H1 (cell line): ENCODE results near the gene DOP1B. TPM values are rescaled to one million over a fixed set of nuclear protein-coding genes. Genes with fewer than 3 reads are reported as not detected.

Experiments
- CTCF ChIA-PET: fragments of 300-600 bp; sonication (Branson Sonifier 250); formaldehyde crosslinking; loops from one replicate; lab custom pipeline; 2021; ENCODE audit not compliant: partially characterized antibody; lab: Charles Lee
- POLR2A ChIA-PET: fragments of 300-600 bp; sonication (Branson Sonifier 250); formaldehyde crosslinking; loops from one replicate; lab custom pipeline; 2021; ENCODE audit warnings: inconsistent platforms; ENCODE audit not compliant: partially characterized antibody; lab: Charles Lee
- DNase-seq, 2 experiments: peaks; one replicate each; pipeline versions ENCODE4 v3.0.0 to v3.0.0-alpha.2; 2010 to 2022; ENCODE audit warnings: low spot score in 2 of 2, low read depth in 1 of 2, mixed read lengths in 1 of 2
- FAIRE-seq: peaks from 2 replicates; lab custom pipeline; 2011; peaks lifted over from hg19 to GRCh38; lab: Jason Lieb, UNC
- H2AFZ ChIP-seq: 2 replicates; pipeline ENCODE4 v1.8.1; 2012; ENCODE audit warnings: low read length, inconsistent platforms
- H2AK5ac ChIP-seq: 2 replicates; pipeline ENCODE4 v1.6.1; 2013; ENCODE audit warnings: low read depth, low read length
- H2BK120ac ChIP-seq: replicated peaks from 2 replicates; pipeline ENCODE3; 2013; ENCODE audit warnings: low read depth, low read length, inconsistent platforms
- H2BK12ac ChIP-seq: 2 replicates; pipeline ENCODE4 v1.6.1; 2013; ENCODE audit warnings: low read depth, low read length
- H2BK15ac ChIP-seq: 2 replicates; pipeline ENCODE4 v1.6.1; 2013; ENCODE audit warnings: low read length
- H2BK20ac ChIP-seq: 2 replicates; pipeline ENCODE4 v1.6.1; 2013; ENCODE audit warnings: low read length
- H2BK5ac ChIP-seq: 2 replicates; pipeline ENCODE4 v1.6.1; 2013; ENCODE audit warnings: low read depth, low read length
- H3K14ac ChIP-seq: 2 replicates; pipeline ENCODE4 v1.6.1; 2013; ENCODE audit warnings: inconsistent platforms; ENCODE audit not compliant: insufficient read length
- H3K18ac ChIP-seq: 2 replicates; pipeline ENCODE4 v1.6.1; 2013; ENCODE audit warnings: low read length; ENCODE audit errors: extremely low read depth
- H3K23ac ChIP-seq: 2 replicates; pipeline ENCODE4 v1.6.1; 2013; ENCODE audit warnings: inconsistent platforms; ENCODE audit not compliant: insufficient read length
- H3K23me2 ChIP-seq: 2 replicates; pipeline ENCODE4 v1.6.1; 2013; ENCODE audit warnings: low read depth, low read length
- H3K27ac ChIP-seq: 2 replicates; pipeline ENCODE4 v1.6.1; 2011; ENCODE audit warnings: low read depth, low read length, inconsistent platforms
- H3K27me3 ChIP-seq, 4 experiments: replicated peaks in 1 of 4; 1 replicate in 1 of 4; 2 replicates in 3 of 4; pipeline versions ENCODE4 v1.6.1 to v1.8.1; 2011 to 2013; ENCODE audit warnings: low read length in 3 of 4, mild to moderate bottlenecking in 3 of 4, inconsistent platforms in 2 of 4, mixed read lengths in 2 of 4, moderate library complexity in 1 of 4; ENCODE audit not compliant: control insufficient read depth in 3 of 4, insufficient read depth in 3 of 4; ENCODE audit errors: extremely low read depth in 1 of 4
- H3K36me3 ChIP-seq, 4 experiments: 2 replicates each; pipeline versions ENCODE4 v1.6.1 to v1.8.1; 2011 to 2013; ENCODE audit warnings: mild to moderate bottlenecking in 4 of 4, low read length in 3 of 4, moderate library complexity in 2 of 4, control low read depth in 1 of 4, inconsistent platforms in 1 of 4; ENCODE audit not compliant: insufficient read depth in 4 of 4, control insufficient read depth in 2 of 4
- H3K4ac ChIP-seq: replicated peaks from 2 replicates; pipeline ENCODE3; 2013; ENCODE audit warnings: low read length, low read depth, mixed read lengths, inconsistent platforms; ENCODE audit not compliant: insufficient read length
- H3K4me1 ChIP-seq, 4 experiments: replicated peaks in 1 of 4; 1 replicate in 1 of 4; 2 replicates in 3 of 4; pipeline versions ENCODE4 v1.6.1 to v1.8.1; 2011 to 2013; ENCODE audit warnings: low read length in 3 of 4, inconsistent platforms in 2 of 4, mixed read lengths in 1 of 4; ENCODE audit not compliant: insufficient read depth in 4 of 4, control insufficient read depth in 3 of 4
- H3K4me2 ChIP-seq, 2 experiments: 2 replicates each; pipeline versions ENCODE4 v1.6.1 to v1.8.1; 2011 to 2013; ENCODE audit warnings: low read depth in 2 of 2, low read length in 2 of 2, control low read depth in 1 of 2, inconsistent platforms in 1 of 2, mild to moderate bottlenecking in 1 of 2; ENCODE audit not compliant: insufficient read depth in 1 of 2
- H3K4me3 ChIP-seq, 4 experiments: fragments of 200-600, 300-600 bp in 1 of 4; sonication (generic), shearing (Covaris generic), sonication (Bioruptor Twin) in 1 of 4; 2 replicates each; pipeline versions ENCODE4 v1.5.1 to v1.8.1; 2011 to 2016; ENCODE audit warnings: low read length in 4 of 4, low read depth in 3 of 4, control low read depth in 2 of 4, inconsistent platforms in 2 of 4, mild to moderate bottlenecking in 2 of 4, mixed read lengths in 1 of 4, moderate library complexity in 1 of 4; ENCODE audit not compliant: insufficient read depth in 2 of 4; ENCODE audit errors: extremely low read depth in 1 of 4
- H3K56ac ChIP-seq: replicated peaks from 2 replicates; pipeline ENCODE3; 2013; ENCODE audit warnings: low read depth, mild to moderate bottlenecking, mixed read lengths, low read length, inconsistent platforms; ENCODE audit not compliant: insufficient read length
- H3K79me1 ChIP-seq: 2 replicates; pipeline ENCODE4 v1.6.1; 2013; ENCODE audit warnings: low read depth, low read length, control low read depth
- H3K79me2 ChIP-seq, 2 experiments: 2 replicates each; pipeline versions ENCODE4 v1.6.1 to v1.8.1; 2012 to 2013; ENCODE audit warnings: low read length in 2 of 2, mild to moderate bottlenecking in 2 of 2, inconsistent platforms in 1 of 2; ENCODE audit not compliant: insufficient read depth in 2 of 2, control insufficient read depth in 1 of 2
- H3K9ac ChIP-seq, 4 experiments: replicated peaks in 1 of 4; 1 replicate in 1 of 4; 2 replicates in 3 of 4; pipeline versions ENCODE4 v1.6.1 to v1.8.1; 2011 to 2013; ENCODE audit warnings: low read depth in 3 of 4, low read length in 3 of 4, control low read depth in 2 of 4, mild to moderate bottlenecking in 2 of 4, moderate library complexity in 2 of 4, inconsistent platforms in 1 of 4; ENCODE audit errors: extremely low read depth in 1 of 4
- H3K9me3 ChIP-seq, 2 experiments: 2 replicates each; pipeline versions ENCODE4 v1.6.1 to v1.8.1; 2012 to 2013; ENCODE audit warnings: mild to moderate bottlenecking in 2 of 2, moderate library complexity in 2 of 2, control low read depth in 1 of 2, inconsistent platforms in 1 of 2, low read depth in 1 of 2, low read length in 1 of 2, mixed read lengths in 1 of 2; ENCODE audit not compliant: insufficient read depth in 2 of 2
- H4K20me1 ChIP-seq, 2 experiments: replicated peaks in 1 of 2; 2 replicates each; pipeline versions ENCODE3 to v1.8.1; 2011 to 2013; ENCODE audit warnings: inconsistent platforms in 2 of 2, low read length in 2 of 2, mild to moderate bottlenecking in 1 of 2; ENCODE audit not compliant: insufficient read depth in 2 of 2, control insufficient read depth in 1 of 2
- H4K5ac ChIP-seq: 2 replicates; pipeline ENCODE4 v1.6.1; 2013; ENCODE audit warnings: low read length, low read depth, mixed read lengths, inconsistent platforms; ENCODE audit not compliant: insufficient read length
- H4K8ac ChIP-seq: 2 replicates; pipeline ENCODE4 v1.8.0; 2013; ENCODE audit warnings: mild to moderate bottlenecking, moderate library complexity, low read length, inconsistent platforms; ENCODE audit not compliant: insufficient read depth; ENCODE audit errors: extremely low read depth
- H4K91ac ChIP-seq: replicated peaks from 2 replicates; pipeline ENCODE3; 2013; ENCODE audit warnings: low read length, mixed read lengths, inconsistent platforms; ENCODE audit not compliant: insufficient read length
- HDAC2 ChIP-seq, 2 experiments: fragments of 300-600 bp in 1 of 2; sonication (generic) in 1 of 2; IDR thresholded peaks; 2 replicates each; pipeline ENCODE4 v1.6.1; 2011 to 2012; ENCODE audit warnings: low read depth in 2 of 2, low read length in 2 of 2, mild to moderate bottlenecking in 2 of 2, moderate library complexity in 2 of 2, borderline replicate concordance in 1 of 2, inconsistent platforms in 1 of 2
- HDAC6 ChIP-seq: IDR thresholded peaks from one replicate; pipeline ENCODE4 v1.7.1; 2012; ENCODE audit warnings: low read depth, mild to moderate bottlenecking, inconsistent platforms, low read length, moderate library complexity
- SP1 ChIP-seq: IDR thresholded peaks from 2 replicates; pipeline ENCODE4 v1.6.1; 2011; ENCODE audit warnings: low read depth, low read length
- WGBS, 2 experiments: shearing (Covaris generic) in 1 of 2; methylation state at CpG; one replicate each; pipeline versions ENCODE4 v1.1.6 to v1.1.7; 2013 to 2015; ENCODE audit warnings: low lambda C conversion rate in 2 of 2, mixed read lengths in 2 of 2, inconsistent platforms in 1 of 2, low coverage in 1 of 2, missing lambda C conversion rate in 1 of 2; ENCODE audit not compliant: insufficient replicate concordance in 2 of 2, insufficient coverage in 1 of 2, insufficient read length in 1 of 2; ENCODE audit errors: extremely low coverage in 1 of 2, missing lambda C conversion rate in 1 of 2; 5-methylcytosine and 5-hydroxymethylcytosine counted together
- polyA plus RNA-seq, 7 experiments: library from polyadenylated mRNA; depleted of rRNA in 3 of 7; stranded (reverse) in 5 of 7; unstranded in 2 of 7; fragments of >200 nt in 5 of 7; fragments of 200-250 nt in 2 of 7; gene quantifications; 1 replicate in 5 of 7; 2 replicates in 1 of 7; 4 replicates in 1 of 7; pipeline versions ENCODE4 v1.2.1 to v1.2.3, GENCODE V29; 2011 to 2013; ENCODE audit warnings: missing spikeins in 2 of 7, mixed read lengths in 2 of 7
- total RNA-seq: library from RNA; stranded (reverse); fragmentation: NEBNext Ultra II Directional; extraction: Animal tissue kit (Norgen Biotek cat#: 25700); gene quantifications from 2 replicates; pipeline ENCODE4 v1.2.1, GENCODE V29; 2021

DOP1B gene
- total and polyA plus RNA-seq, 2 of the 8 experiments (the other 6 are each of a cell fraction or from before 2014, with no cell fraction given), result 2.8 to 9.9 TPM

DNA sequence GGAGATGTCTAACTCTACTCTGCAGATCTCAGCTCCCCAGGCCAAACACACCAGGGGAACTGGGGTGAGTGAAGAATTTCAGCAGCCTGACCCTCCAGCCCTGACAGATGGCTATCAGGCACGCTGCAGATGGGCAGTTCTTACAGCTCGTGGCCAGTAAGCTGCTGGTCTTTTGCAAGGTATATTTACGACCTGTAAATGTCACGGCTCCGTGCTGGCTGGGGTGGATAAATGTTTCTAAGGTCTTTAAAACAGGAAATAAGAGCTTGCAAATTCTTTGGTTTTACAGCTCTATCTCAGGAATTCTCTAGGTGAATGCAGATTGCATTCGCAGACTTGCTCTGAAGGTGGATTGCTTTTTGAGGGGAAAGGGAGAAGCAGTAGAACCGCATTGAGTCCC, 10.1 kb downstream of the DOP1B start:
- Histone ChIP-seq H3K4me2 (no peak overlapping the region), H2BK120ac (no peak overlapping the region), H2AFZ (no peak overlapping the region), H3K79me1 (peaks cover 4% of the 10 kb centered on the region; the same call in 1 of the 2 replicates), H4K8ac (no peak overlapping the region), H3K14ac (no peak overlapping the region), H3K4ac (no peak overlapping the region), H3K36me3 (0 out of 8 replicates have a peak, but pooled peaks cover 0 to 2% (median 0%) of the 10 kb centered on the region in 4 experiments), H4K91ac (no peak overlapping the region), H2BK12ac (no peak overlapping the region), H3K9me3 (no peaks in the 10 kb centered on the region; a peak in 1 of 4 replicates), H4K5ac (no peak overlapping the region), H3K23ac (no peak overlapping the region), H2BK5ac (no peak overlapping the region), H2BK15ac (no peak overlapping the region), H3K23me2 (no peaks in the 10 kb centered on the region), H3K27me3 (no peaks in the 10 kb centered on the region), H3K27ac (no peak overlapping the region), H3K4me1 (no peaks in the 10 kb centered on the region), H3K9ac (no peak overlapping the region), H3K79me2 (peaks cover 0 to 2% of the 10 kb centered on the region in 2 experiments; a peak in 1 of 4 replicates), H3K18ac (no peak overlapping the region), H2AK5ac (no peak overlapping the region), H2BK20ac (no peak overlapping the region), H3K56ac (no peak overlapping the region), H3K4me3 (no peak overlapping the region), H4K20me1 (no peaks in the 10 kb centered on the region)
- whole genome bisulfite sequencing, 2 experiments, result 82% methylated on average over 7 of the region's 7 CpGs; no CpG with 5 or more reads in 1 of the 2 experiments
- ChIA-PET POLR2A (interaction anchor here (0.6 to 1.2 kb wide), 4 partner anchors 10 to 1200 kb away, joined by 3 to 4 read pairs (median 4); partner anchors contain the start of genes DOP1B and DYRK1A), CTCF (interaction anchor here (1.0 to 2.0 kb wide), 5 partner anchors 13 to 44 kb away, joined by 3 to 7 read pairs (median 3); no protein-coding TSS in a partner anchor)
- no peak for DNase-seq
- no peak for FAIRE-seq
- TF ChIP-seq HDAC6 (no peak), HDAC2 (IDR thresholded peaks at IDR 0.05; ENCODE audit: borderline replicate concordance in 1 of 2, low read depth in 2 of 2, low read length in 2 of 2) (no peak), SP1 (no peak)
